RPMI8226 (cell line): Measurements from ENCODE around the gene C9orf85.
"Not testable (repeated sequence)": the region's sequence is repeated elsewhere in the genome, so short reads cannot be mapped to it uniquely, and the experiment has no call there.

Experiments
- DNase-seq: peaks from one replicate; pipeline ENCODE4 v3.0.0-alpha.2; 2015

The C9orf85 gene

GRCh38 chr9:71911061-71911907, at the start of gene C9orf85, which contains the start of gene ABHD17B:
Gene C9orf85 (plus strand): TSS chr9:71911639. CDS start chr9:71911735, 96 bp downstream.
Gene ABHD17B (minus strand): TSS chr9:71911193. CDS start chr9:71875080, 36,113 bp downstream.
- no peak for DNase-seq

GRCh38 chr9:71863631-71864030, 47.8 kb upstream of the C9orf85 start:
- DNase-seq: no peak

- DNase-seq: no peak
Measured at GRCh38 chr9:71875345-71875744, 36.1 kb upstream of the C9orf85 start.

GRCh38 chr9:71876106-71876505, 35.3 kb upstream of the C9orf85 start:
- no peak for DNase-seq

- no peak for DNase-seq
Measured at GRCh38 chr9:71876829-71877228, 34.6 kb upstream of the C9orf85 start.

GRCh38 chr9:71878327-71879274, 32.8 kb upstream of the C9orf85 start:
- DNase-seq: no peak

- DNase-seq: no peak
Measured at GRCh38 chr9:71879644-71880174, 31.7 kb upstream of the C9orf85 start.

- DNase-seq: no peak
Measured at GRCh38 chr9:71884005-71884404, 27.4 kb upstream of the C9orf85 start.

GRCh38 chr9:71885467-71885866, 26.0 kb upstream of the C9orf85 start:
- no peak for DNase-seq

GRCh38 chr9:71886015-71886414, 25.4 kb upstream of the C9orf85 start:
- DNase-seq: no peak

GRCh38 chr9:71886541-71886940, 24.9 kb upstream of the C9orf85 start:
- DNase-seq: no peak

- DNase-seq: no peak
Measured at GRCh38 chr9:71887362-71887761, 24.1 kb upstream of the C9orf85 start.

- DNase-seq: no peak
Measured at GRCh38 chr9:71890042-71890679, 21.3 kb upstream of the C9orf85 start.

- DNase-seq: no peak
Measured at GRCh38 chr9:71891557-71892189, 19.8 kb upstream of the C9orf85 start.

GRCh38 chr9:71895117-71895516, 16.3 kb upstream of the C9orf85 start:
- no peak for DNase-seq

GRCh38 chr9:71895955-71896354, 15.5 kb upstream of the C9orf85 start:
- DNase-seq: no peak

GRCh38 chr9:71896761-71897160, 14.7 kb upstream of the C9orf85 start:
- no peak for DNase-seq

GRCh38 chr9:71897577-71897976, 13.9 kb upstream of the C9orf85 start:
- no peak for DNase-seq

- DNase-seq: not testable (repeated sequence)
Measured at GRCh38 chr9:71898756-71899155, 12.7 kb upstream of the C9orf85 start.

GRCh38 chr9:71901695-71902597, 9.5 kb upstream of the C9orf85 start:
- DNase-seq: no peak

GRCh38 chr9:71904076-71904475, 7.4 kb upstream of the C9orf85 start:
- DNase-seq: no peak
